H1 (cell line): Measurements from ENCODE around the gene GRID2. TPM values are rescaled to one million over a fixed set of nuclear protein-coding genes. Genes with fewer than 3 reads are reported as not detected.

Experiments
- CTCF ChIP-seq, 3 experiments: IDR thresholded peaks; 1 replicate in 2 of 3; 2 replicates in 1 of 3; pipeline versions ENCODE4 v1.5.1 to v1.6.1; 2011; ENCODE audit warnings: low read length in 3 of 3, mild to moderate bottlenecking in 3 of 3, inconsistent platforms in 2 of 3, low read depth in 1 of 3, moderate library complexity in 1 of 3; ENCODE audit not compliant: insufficient read depth in 1 of 3; ENCODE audit errors: control extremely low read depth in 1 of 3
- EGR1 ChIP-seq: IDR thresholded peaks from 2 replicates; pipeline ENCODE4 v1.6.1; 2011; ENCODE audit warnings: low read depth, low read length, borderline replicate concordance
- KDM4A ChIP-seq: IDR thresholded peaks from one replicate; pipeline ENCODE4 v1.7.1; 2012; ENCODE audit warnings: low read depth, mild to moderate bottlenecking, moderate library complexity, low read length, inconsistent platforms; ENCODE audit not compliant: severe bottlenecking
- POU5F1 ChIP-seq: IDR thresholded peaks from 2 replicates; pipeline ENCODE4 v1.6.1; 2011; ENCODE audit warnings: low read depth, mild to moderate bottlenecking, low read length, moderate library complexity
- USF2 ChIP-seq: IDR thresholded peaks from 2 replicates; pipeline ENCODE4 v1.6.1; 2011; ENCODE audit warnings: low read length, improper control_type of control experiment
- polyA plus RNA-seq, 7 experiments: library from polyadenylated mRNA; depleted of rRNA in 3 of 7; stranded (reverse) in 5 of 7; unstranded in 2 of 7; fragments of >200 nt in 5 of 7; fragments of 200-250 nt in 2 of 7; gene quantifications; 1 replicate in 5 of 7; 2 replicates in 1 of 7; 4 replicates in 1 of 7; pipeline versions ENCODE4 v1.2.1 to v1.2.3, GENCODE V29; 2011 to 2013; ENCODE audit warnings: missing spikeins in 2 of 7, mixed read lengths in 2 of 7
- total RNA-seq: library from RNA; stranded (reverse); fragmentation: NEBNext Ultra II Directional; extraction: Animal tissue kit (Norgen Biotek cat#: 25700); gene quantifications from 2 replicates; pipeline ENCODE4 v1.2.1, GENCODE V29; 2021

Gene GRID2
- total and polyA plus RNA-seq, 2 of the 8 experiments (the other 6 are each of a cell fraction or from before 2014, with no cell fraction given) = 31.1 to 81.9 TPM

GRCh38 chr4:92262371-92262770 lies 41.4 kb upstream of the GRID2 start (continued):
- TF ChIP-seq EGR1 (no peak), USF2 (no peak), POU5F1 (no peak), KDM4A (no peak), CTCF (IDR thresholded peaks at IDR 0.05; ENCODE audit: control extremely low read depth in 1 of 3, insufficient read depth in 1 of 3, low read depth in 1 of 3, low read length in 3 of 3) (no peak)
